ENCODE measurements around the gene NUCKS1.

The NUCKS1 gene

GRCh38 chr1:205769641-205770365, 19.8 kb upstream of the NUCKS1 start:
- no peak for DNase-seq

GRCh38 chr1:205767248-205767647, 17.3 kb upstream of the NUCKS1 start:
- DNase-seq: no peak

GRCh38 chr1:205766570-205766969, 16.6 kb upstream of the NUCKS1 start:
- no peak for DNase-seq

GRCh38 chr1:205766038-205766437, 16.1 kb upstream of the NUCKS1 start:
- DNase-seq: no peak

GRCh38 chr1:205764578-205764977, 14.6 kb upstream of the NUCKS1 start:
- no peak for DNase-seq

GRCh38 chr1:205763980-205764379, 14.0 kb upstream of the NUCKS1 start:
- no peak for DNase-seq

GRCh38 chr1:205760606-205761005, 10.6 kb upstream of the NUCKS1 start:
- DNase-seq: no peak

- DNase-seq: no peak
Observed at GRCh38 chr1:205756552-205756951, 6.6 kb upstream of the NUCKS1 start.

GRCh38 chr1:205754857-205755256, 4.9 kb upstream of the NUCKS1 start:
- no peak for DNase-seq

GRCh38 chr1:205751036-205751651, 1.2 kb upstream of the NUCKS1 start:
- DNase-seq: no peak

GRCh38 chr1:205749234-205750137, 496 bp downstream of the NUCKS1 start:
- peak; percentile 97 for DNase-seq

GRCh38 chr1:205748403-205749233, 1.4 kb downstream of the NUCKS1 start:
- DNase-seq: peak; percentile 52

GRCh38 chr1:205746757-205747412, 3.1 kb downstream of the NUCKS1 start:
- no peak for DNase-seq

GRCh38 chr1:205744403-205744802, 5.6 kb downstream of the NUCKS1 start:
- DNase-seq: no peak

GRCh38 chr1:205743977-205744376, 6.0 kb downstream of the NUCKS1 start:
- no peak for DNase-seq

- no peak for DNase-seq
Observed at GRCh38 chr1:205741681-205742080, 8.3 kb downstream of the NUCKS1 start.

- no peak for DNase-seq
Observed at GRCh38 chr1:205739348-205740160, 10.4 kb downstream of the NUCKS1 start.

- DNase-seq: no peak
Observed at GRCh38 chr1:205735218-205735617, 14.8 kb downstream of the NUCKS1 start.

GRCh38 chr1:205733438-205734175, 16.4 kb downstream of the NUCKS1 start:
- no peak for DNase-seq

- DNase-seq: no peak
Observed at GRCh38 chr1:205729945-205730610, 19.9 kb downstream of the NUCKS1 start.
